GM18519 (cell line): Measurements from ENCODE around the gene SLC35F3.
"Not testable (repeated sequence)": the region's sequence is repeated elsewhere in the genome, so short reads cannot be mapped to it uniquely, and the experiment has no call there.

Experiments used
- ATAC-seq: cut with Tn5 transposase; IDR thresholded peaks from one replicate; pipeline ENCODE4 v1.9.1; 2021; ENCODE audit warnings: mild to moderate bottlenecking, moderate library complexity; ENCODE audit not compliant: unreplicated experiment, low FRiP score

SLC35F3 gene

GRCh38 chr1:234093741-234094140, 189.3 kb downstream of the SLC35F3 start:
- ATAC-seq, result no peak

- ATAC-seq, result no peak
Observed at GRCh38 chr1:234094172-234094571, 189.7 kb downstream of the SLC35F3 start.

- ATAC-seq, result no peak
Observed at GRCh38 chr1:234096161-234096770, 191.8 kb downstream of the SLC35F3 start.

- ATAC-seq, result no peak
Observed at GRCh38 chr1:234102583-234102982, 198.1 kb downstream of the SLC35F3 start.

- ATAC-seq, result no peak
Observed at GRCh38 chr1:234103198-234103597, 198.7 kb downstream of the SLC35F3 start.

GRCh38 chr1:234106032-234106431, 201.6 kb downstream of the SLC35F3 start:
- ATAC-seq, result no peak

- no peak for ATAC-seq
Observed at GRCh38 chr1:234107416-234108021, 203.0 kb downstream of the SLC35F3 start.

GRCh38 chr1:234108921-234109320, 204.4 kb downstream of the SLC35F3 start:
- no peak for ATAC-seq

- no peak for ATAC-seq
Observed at GRCh38 chr1:234109840-234110239, 205.4 kb downstream of the SLC35F3 start.

GRCh38 chr1:234111458-234112142, 207.1 kb downstream of the SLC35F3 start:
- no peak for ATAC-seq

GRCh38 chr1:234114648-234115307, 210.3 kb downstream of the SLC35F3 start:
- ATAC-seq, result no peak

GRCh38 chr1:234118911-234119310, 214.4 kb downstream of the SLC35F3 start:
- ATAC-seq, result no peak

GRCh38 chr1:234119431-234119830, 215.0 kb downstream of the SLC35F3 start:
- ATAC-seq, result no peak

GRCh38 chr1:234120327-234120944, 216.0 kb downstream of the SLC35F3 start:
- ATAC-seq, result no peak

- not testable (repeated sequence) for ATAC-seq
Observed at GRCh38 chr1:234121659-234122058, 217.2 kb downstream of the SLC35F3 start.

GRCh38 chr1:234122571-234122970, 218.1 kb downstream of the SLC35F3 start:
- ATAC-seq, result not testable (repeated sequence)

GRCh38 chr1:234123867-234124266, 219.4 kb downstream of the SLC35F3 start:
- ATAC-seq, result no peak

- peak; percentile 61 for ATAC-seq
Observed at GRCh38 chr1:234125283-234125682, 220.8 kb downstream of the SLC35F3 start.

- no peak for ATAC-seq
Observed at GRCh38 chr1:234125714-234126113, 221.2 kb downstream of the SLC35F3 start.

GRCh38 chr1:234127026-234127671, 222.7 kb downstream of the SLC35F3 start:
- ATAC-seq, result no peak
